Coronary artery (tissue), 2 donors: ENCODE data around the gene CACNA1C.

Experiments
- DNase-seq: peaks from one replicate; pipeline ENCODE4 v3.0.0-alpha.2; 2017; ENCODE audit warnings: low spot score
- H3K27ac ChIP-seq, 2 donors: fragments of 200-600 bp; sonication (generic); one replicate each; pipeline ENCODE4 v1.5.1; 2016 to 2019
- H3K4me3 ChIP-seq: fragments of 200-600 bp; sonication (generic); 2 replicates; pipeline ENCODE4 v1.5.1; 2016; ENCODE audit warnings: mild to moderate bottlenecking, moderate library complexity
- TF ChIP-seq, protein P1 (sequence below): fragments of 200-600 bp; sonication (generic); IDR thresholded peaks from one replicate; pipeline ENCODE4 v1.5.1; 2019; ENCODE audit warnings: antibody characterized with exemption

CACNA1C gene

DNA sequence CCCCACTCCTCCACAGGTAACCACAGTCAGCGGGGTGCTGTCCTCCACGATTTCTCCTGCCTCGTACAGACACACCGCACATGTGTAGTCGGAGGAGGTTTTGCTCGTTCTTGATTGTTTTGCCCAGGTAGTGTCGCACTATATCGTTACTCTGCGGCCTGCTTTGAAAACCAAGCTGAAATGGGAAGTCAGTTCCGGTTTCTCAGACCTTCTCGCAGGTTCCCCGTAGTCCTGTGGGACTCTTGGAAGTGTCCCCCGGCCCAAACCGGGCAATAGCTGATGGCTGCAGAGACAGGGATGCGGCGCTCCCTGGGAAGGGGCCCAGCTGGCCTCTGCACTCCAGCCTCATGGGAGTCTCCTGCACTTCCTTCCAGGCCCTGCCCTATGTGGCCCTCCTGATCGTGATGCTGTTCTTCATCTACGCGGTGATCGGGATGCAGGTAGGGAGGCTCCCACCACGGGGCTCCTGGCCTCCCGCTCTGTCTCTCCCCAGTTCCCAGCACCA is 600.7 kb downstream of the CACNA1C start:
- H3K4me3 ChIP-seq: no peak overlapping the region
- DNase-seq: peak; percentile 40
- TF ChIP-seq, protein P1, sequence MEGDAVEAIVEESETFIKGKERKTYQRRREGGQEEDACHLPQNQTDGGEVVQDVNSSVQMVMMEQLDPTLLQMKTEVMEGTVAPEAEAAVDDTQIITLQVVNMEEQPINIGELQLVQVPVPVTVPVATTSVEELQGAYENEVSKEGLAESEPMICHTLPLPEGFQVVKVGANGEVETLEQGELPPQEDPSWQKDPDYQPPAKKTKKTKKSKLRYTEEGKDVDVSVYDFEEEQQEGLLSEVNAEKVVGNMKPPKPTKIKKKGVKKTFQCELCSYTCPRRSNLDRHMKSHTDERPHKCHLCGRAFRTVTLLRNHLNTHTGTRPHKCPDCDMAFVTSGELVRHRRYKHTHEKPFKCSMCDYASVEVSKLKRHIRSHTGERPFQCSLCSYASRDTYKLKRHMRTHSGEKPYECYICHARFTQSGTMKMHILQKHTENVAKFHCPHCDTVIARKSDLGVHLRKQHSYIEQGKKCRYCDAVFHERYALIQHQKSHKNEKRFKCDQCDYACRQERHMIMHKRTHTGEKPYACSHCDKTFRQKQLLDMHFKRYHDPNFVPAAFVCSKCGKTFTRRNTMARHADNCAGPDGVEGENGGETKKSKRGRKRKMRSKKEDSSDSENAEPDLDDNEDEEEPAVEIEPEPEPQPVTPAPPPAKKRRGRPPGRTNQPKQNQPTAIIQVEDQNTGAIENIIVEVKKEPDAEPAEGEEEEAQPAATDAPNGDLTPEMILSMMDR: no peak

DNA sequence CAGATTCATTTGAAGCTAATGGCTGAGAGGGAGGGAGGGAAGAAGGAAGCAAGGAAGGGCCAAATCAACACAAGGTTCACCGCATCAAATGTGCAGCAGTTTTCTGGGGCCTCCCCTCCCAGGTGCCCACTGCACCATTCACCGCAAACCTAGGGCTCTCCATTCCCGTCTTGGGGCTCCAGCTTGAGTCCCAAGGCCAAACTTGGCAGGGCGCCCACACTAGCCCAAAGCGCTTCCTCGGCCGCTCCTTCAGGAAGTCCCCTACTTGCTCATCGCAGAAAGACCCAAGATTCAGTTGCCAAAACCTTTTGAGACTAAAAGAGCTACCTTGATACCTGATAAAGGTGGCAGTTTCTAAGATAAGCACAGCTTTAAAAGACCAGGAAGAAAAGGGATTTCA is 601.5 kb downstream of the CACNA1C start:
- DNase-seq: peak; percentile 54
- Histone ChIP-seq H3K4me3 (no peak overlapping the region), H3K27ac (no peak overlapping the region)
- TF ChIP-seq, protein P1: no peak

More for the DNA sequence above, 600.7 kb downstream of the CACNA1C start:
- H3K27ac ChIP-seq: no peak overlapping the region

DNA sequence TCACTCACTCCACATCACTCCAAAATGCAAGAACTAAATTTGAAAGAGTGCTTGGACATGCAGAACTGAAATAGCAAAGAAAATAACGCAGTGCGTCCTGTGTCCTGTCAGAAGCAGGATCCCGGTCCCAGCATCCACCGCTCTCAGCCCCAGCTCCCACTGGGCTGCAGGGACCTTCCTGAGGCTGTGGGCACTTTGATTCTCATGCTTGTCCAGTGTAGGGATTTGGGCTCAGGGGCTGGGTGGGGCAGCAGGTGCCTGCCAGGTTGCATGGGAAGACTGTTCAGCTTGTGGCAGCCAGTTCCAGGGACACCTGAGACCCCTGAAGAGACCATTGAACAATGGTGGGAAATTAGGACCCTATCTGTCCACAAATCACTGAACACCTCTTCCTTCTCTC is 602.0 kb downstream of the CACNA1C start:
- TF ChIP-seq, protein P1: no peak
- Histone ChIP-seq H3K27ac (no peak overlapping the region), H3K4me3 (no peak overlapping the region)
- peak; percentile 61 for DNase-seq

DNA sequence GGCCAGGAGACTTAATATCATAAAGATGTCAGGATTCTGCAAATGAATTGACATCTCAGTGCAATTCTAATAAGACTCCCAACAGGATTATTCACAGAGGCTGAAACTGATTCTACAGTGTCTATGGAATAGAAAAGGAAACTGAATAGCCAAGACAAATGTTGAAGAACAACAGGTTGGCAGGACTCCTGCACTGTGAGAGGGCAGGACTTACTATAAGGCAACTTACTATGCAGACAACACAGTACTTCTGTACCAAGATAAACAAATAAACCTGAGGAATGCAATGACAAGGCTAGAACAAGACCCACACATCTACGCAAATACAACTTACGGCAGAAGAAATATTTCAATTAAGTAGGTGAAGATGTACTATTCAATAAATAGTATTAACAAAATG is 609.7 kb downstream of the CACNA1C start:
- TF ChIP-seq, protein P1: no peak
- H3K4me3 ChIP-seq: no peak overlapping the region
- no peak overlapping the region for H3K27ac ChIP-seq
- no peak for DNase-seq

DNA sequence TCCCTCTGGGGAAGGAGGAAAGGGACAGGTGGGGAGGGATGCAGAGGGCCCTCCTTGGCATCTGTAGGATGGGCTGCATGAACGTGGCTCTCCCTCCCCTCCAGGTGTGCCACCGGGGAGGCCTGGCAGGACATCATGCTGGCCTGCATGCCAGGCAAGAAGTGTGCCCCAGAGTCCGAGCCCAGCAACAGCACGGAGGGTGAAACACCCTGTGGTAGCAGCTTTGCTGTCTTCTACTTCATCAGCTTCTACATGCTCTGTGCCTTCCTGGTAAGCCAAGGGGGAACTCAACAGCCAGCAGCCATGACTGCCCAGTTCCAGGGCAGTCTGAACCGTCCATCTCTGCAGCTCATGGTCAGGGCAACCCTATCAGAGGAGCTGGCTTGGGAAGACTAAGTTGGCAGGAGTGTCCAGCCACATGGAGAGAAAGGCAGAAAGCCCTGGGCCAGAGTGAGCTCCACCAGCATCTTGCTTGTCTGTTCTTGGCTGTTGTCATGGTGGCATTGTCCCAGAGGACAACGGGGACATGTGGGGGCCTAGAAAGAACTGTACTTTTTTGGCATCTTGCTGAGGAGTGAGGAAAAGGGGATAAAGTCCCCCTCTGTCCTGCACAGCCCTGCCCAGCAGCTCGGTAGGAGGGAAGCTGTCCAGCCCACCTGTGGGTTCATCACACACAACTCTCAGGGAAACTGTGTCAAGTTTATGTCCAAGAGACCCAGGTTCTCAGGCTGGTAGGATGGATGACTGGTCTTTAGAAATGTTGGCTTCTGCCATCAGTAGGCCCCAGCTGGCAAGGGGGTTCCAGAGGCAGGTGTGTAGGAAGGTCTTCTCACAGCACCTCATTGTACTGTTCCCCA is 612.2 kb downstream of the CACNA1C start:
- DNase-seq: peak; percentile 45
- TF ChIP-seq, protein P1: no peak
- Histone ChIP-seq H3K4me3 (no peak overlapping the region), H3K27ac (no peak overlapping the region)

DNA sequence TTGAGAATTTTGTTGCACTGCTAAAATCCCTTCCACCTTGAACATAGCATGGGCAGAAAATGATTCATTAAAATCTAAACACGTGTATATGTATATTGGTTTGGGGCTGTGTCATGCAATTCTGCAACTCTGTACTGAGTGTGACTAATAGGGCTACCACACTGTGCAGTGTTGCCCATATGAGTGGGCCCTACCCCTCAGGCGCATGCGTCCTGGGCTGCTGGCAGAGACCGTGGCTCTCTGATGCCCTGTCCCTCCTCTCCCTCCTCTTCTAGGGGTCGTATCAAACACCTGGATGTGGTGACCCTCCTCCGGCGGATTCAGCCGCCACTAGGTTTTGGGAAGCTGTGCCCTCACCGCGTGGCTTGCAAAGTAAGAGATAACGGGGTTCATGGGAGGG is 613.6 kb downstream of the CACNA1C start:
- Histone ChIP-seq H3K27ac (no peak overlapping the region), H3K4me3 (no peak overlapping the region)
- TF ChIP-seq, protein P1: no peak
- peak; percentile 35 for DNase-seq

DNA sequence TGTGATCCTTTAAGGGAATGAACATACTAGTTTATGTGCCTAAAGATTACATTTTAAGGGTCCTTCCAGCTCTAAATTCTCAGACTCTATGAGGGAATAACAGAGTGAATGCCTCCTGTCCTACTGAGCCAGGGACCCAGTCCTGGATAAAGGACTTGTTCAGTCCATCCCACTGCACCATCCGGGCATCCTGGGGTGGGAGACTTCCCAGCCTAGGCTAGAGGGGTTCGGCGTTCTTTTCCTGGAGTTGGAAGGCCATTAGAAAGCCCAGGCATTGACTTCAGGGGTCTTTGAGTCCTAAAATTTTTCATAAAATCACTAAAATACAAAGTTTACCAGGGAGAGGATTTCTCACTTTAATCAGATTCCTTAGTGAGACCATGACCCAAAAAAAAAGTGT is 614.1 kb downstream of the CACNA1C start:
- TF ChIP-seq, protein P1: no peak
- H3K4me3 ChIP-seq: no peak overlapping the region
- peak; percentile 55 for DNase-seq
- H3K27ac ChIP-seq: no peak overlapping the region
